GM18526 (cell line): ENCODE data around the gene PDE4C.

Source experiments
- POLR2A ChIP-seq: IDR thresholded peaks from 3 replicates; pipeline ENCODE4 v1.6.1; 2011; ENCODE audit not compliant: insufficient read length; ENCODE audit errors: extremely low read depth

PDE4C gene

DNA sequence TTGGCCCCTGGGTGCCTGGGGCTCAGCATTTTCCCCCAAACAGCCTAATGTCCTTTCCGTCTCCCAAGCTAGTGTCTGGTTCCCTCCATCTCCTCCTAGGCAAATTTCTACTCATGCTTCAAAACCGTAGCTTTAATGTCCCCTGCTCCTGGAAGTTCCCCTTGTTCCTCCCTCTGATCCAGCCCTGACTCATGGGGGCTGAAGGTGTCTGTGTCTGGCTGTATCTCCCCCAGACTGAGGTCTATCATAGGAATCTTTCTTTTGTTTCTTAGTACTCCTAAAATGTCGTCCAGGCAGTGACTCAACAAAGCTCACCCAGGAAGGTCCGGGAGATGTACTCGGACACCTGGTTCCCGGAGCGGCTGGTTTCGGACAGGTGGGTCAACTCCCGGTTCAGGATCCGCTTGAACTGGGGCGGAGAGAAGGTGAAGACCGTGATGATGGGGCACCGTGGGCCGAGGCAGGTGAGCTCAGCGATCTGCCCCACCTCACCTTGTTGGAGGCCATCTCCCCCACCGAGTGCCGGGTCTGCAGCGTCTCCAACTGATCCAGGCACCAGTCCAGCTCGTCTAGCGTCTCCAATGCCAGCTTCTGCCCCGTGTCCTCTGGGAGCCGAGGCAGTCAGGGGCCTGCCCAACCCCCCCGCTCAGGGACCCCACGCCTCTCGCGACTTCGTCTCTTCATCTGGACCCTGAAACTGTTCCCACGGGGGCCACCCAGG lies 6.2 kb downstream of the PDE4C start:
- TF ChIP-seq POLR2A: no peak

DNA sequence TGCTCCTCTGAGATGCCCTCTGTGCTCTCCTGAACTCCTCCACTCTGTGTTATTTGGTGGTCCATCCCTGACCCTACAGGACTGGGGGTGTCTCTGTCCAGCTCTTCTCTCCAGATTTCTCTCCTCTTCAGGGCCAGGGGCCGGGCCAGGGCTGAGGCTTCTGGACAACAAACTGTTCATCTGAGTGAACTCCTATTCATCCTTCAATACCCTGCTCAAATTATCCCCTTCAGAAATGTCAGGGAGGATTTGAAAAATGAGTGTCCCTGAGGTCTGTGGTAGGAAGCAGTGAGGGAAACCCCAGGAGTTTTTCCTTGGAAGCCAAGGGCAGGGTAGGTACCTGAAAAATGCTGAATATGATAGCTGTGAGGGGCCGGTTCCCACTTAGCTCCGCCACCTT lies 7.6 kb downstream of the PDE4C start:
- no peak for TF ChIP-seq POLR2A

DNA sequence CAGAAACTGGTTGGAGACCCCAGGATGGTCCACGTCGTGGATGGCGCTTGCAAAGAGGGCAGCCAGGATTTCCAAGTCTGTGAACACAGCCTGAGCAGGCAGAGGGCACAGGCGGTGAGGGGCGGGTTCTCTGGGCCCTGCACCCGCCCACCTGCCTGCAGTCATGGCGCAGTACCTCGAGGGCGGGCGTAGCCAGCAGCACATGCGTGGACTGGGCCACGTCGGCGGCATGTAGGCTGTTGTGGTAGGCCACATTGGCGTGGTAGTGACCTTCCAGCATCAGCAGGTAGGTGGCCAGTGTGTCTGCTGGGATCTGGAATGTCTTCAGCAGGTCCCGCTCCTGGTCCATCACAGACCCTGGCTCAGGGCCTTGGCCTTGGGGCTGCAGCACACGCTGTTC lies 8.1 kb downstream of the PDE4C start:
- no peak for TF ChIP-seq POLR2A

DNA sequence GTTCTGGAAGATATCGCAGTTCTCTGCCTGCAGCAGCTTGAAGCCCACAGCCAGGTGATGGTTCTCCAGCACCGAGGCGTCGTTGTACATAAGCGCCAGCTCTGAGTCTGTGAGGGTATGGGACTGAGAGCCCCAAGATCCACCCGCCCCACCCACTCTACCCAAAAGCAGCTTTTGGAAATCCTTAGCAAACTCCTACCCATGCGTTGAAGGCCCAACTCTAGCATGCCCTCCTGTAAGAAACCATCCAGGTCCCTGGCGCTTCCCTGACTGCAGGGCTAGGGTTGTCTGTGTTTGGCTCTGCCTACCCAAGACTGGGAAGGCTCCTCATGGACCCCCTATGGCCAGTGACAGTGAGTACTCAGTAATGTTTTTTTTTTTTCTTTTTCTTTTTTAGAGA lies 9.4 kb downstream of the PDE4C start:
- TF ChIP-seq POLR2A: no peak

DNA sequence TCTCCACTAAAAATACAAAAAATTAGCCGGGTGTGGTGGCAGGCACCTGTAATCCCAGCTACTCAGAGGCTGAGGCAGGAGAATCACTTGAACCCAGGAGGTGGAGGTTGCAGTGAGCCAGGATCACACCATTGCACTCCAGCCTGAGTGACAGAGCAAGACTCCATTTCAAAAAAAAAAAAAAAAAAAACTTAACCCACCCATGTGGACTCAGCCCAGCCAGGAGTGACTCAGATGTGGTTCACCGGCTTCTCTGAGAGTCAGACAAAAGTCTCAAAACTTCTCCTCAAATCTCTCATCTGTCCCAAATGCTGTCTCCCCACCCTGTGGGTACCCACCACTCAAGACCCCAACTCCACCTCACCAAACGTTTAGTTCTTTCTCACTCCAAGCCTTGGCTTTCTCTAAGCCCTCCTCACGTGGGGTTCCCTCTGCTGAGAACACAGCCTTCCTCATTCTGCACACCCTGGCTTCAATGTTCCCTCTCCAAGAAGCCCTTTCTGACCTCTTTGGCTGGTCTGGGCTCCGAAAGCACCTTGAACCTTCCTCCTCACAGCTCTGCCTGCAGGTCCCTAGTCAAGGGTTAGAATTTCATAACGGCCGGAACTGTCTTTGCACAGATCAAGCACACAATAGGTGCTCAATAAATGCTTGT lies 11.3 kb downstream of the PDE4C start:
- no peak for TF ChIP-seq POLR2A

DNA sequence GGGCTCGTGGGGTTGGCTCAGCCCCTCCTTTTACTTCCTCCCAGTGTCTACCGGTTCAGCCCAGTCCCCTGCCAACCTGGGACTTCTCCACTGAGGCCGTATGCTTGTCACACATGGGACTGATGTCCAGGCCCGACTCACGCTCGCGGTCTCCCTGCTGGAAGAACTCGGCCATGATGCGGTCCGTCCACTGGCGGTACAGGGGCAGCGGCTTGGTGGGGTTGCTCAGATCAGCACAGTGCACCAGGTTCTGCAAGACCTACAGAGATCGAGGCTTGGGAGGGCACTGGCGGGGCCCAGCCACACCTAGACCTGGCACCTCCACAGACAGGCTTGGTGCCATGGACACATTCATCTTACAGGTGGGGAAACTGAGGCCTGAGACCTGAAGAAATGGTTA lies 14.6 kb downstream of the PDE4C start:
- TF ChIP-seq POLR2A: no peak

DNA sequence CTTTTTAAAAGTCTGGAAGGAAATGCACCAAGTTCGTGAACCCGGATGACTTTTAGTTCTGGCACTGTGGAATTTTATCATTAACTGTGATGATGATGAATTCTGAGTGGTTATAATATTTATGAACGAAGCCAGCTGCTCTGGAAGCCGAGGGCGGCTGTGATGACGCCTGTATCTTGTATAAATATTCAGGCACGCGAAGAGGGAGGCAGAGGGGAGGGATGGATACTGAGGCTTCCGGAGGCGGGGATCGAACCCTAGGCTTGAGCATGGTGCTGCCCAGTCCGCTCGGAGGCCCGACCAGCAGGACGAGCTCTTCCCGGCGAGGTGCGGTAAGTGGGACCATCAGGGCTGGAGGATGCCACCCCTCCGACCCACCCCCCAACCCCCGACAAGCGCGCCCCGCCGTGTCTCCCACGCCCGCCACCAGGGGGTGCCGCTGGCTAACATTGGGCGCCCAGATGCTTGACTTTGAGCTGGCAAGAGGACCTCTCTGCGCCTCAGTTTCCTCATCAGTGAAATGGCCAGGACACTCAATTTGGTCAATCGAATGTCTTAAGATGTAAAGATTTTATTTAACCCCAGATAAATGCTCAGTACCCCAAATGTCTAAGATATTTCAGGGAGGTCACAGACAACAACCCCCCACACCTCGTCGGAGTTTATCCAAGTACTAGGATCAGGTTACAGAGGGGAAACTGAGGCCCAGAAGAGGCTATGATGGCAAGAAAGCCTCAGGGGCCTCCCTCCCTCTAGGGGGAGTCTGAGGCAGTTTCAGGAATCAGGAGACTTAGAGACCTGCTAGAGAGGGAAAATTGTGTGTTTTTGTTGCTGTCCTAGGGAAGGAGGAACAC lies 17.9 kb downstream of the PDE4C start:
- TF ChIP-seq POLR2A: no peak

DNA sequence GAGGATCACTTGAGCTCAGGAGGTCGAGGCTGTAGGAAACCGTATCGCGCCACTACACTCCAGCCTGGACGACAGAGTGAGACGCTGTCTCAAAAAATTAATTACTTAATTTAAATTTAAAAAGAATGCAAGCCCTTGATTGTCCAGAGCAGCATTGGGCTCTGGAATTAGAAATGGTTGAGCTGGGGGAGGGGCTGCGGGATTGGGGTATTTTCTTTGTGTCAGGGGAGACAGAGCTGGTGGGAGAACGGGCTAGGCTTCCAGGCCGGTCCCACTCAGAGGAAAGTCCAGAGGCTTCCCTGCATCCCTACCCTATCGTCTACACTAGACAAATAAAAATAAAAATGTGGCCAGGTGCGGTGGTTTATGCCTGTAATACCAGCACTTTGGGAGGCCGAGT lies 20.2 kb downstream of the PDE4C start:
- no peak for TF ChIP-seq POLR2A

DNA sequence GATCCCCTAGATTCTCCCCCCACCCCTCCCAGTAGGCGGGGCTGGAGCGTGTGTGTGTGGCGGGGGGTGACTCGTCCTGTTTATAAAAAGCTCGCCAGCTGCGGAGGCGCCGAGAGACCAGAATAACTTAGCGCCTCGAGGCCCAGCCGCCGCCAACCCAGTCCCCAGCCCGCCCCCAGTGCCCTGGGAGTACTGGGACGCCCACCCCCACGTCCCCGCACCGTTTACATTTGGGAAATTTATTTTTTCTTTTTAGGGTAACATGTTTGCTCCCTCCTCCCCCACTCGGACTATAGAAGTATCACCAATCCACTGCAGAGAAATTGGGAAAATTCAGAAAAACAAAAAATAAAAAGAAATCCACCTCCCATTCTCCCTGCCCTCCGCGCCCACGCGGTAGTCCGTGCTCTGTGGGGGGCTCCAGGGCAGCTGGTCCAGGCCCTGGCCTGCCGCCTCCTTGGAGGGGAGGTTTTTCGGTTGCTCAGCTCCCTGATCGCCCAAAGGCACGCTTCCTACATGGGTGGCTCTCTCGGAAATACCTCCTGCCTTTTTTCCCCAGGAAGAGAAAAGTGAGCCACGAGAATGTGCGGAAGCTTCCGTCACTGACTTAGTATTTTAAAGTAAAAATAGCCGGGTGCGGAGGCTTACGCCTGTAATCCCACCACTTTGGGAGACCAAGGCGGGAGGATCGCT lies 20.9 kb downstream of the PDE4C start:
- TF ChIP-seq POLR2A: no peak

DNA sequence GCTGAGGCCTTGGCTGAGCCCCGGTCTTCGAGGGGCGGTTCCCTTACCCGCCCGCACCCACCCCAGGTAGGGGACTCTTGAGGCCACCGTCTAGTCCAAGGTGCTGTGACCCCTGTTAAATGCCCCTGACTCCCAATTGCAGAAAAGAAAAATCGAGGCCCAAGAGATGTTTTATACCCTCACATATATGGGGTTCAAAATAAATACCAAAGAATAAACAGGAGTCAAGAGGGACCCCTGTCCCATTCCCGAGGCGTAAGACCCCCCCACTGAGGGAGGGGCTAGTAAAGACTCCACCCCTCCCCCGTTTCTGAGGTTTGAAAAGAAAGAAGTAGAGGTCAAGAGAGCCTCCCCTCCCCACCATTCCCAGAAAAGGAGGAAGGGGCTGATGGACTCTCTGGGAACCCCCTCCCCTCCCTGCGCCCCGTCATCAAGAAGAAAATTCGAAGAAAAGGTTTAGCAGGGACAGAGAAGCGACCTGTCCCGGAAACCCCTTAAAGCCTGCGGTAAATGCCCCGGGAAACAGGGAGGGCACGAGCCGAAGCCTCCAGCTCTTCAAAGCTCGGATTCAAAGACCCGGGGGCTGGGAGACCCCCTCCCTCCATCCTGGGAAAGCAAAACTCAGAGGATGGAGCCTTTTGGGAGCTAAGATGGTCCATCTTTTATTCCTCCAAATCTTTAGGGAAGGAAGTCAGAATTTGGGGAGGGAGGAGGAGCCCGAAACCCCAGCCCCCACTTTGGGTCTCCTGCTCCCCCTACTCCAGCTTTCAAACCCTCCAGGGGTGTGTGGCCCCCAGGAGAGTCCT lies 21.6 kb downstream of the PDE4C start:
- no peak for TF ChIP-seq POLR2A

DNA sequence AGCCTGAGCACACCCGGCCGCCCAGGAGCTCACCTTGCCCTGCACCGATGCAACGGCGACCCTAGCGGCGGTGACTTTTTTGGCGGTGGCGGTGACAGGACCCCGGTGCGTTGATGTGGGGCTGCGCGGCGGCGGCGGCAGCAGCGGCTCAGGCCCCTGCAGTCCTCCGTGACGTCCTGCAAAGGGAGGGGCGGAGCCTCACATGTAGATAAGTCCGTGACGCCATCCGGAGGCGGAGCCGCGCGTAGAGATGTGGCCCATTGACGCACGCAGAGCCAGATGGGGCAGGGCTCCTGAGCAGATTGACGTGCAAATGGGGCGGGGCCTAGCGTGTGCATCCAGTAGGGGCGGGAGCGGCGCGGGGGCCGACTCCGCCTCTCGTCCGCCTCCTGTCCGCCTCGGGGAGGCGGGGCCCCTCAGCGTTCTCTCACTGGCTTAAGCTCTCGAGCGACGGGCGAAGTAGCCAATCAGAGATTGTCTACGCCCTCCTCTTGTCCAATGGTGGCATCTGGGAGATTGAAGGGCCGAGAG lies 22.3 kb downstream of the PDE4C start, which contains the start of gene RAB3A:
Gene RAB3A, minus strand, starts transcription at position 180 of the 531 bp plus-strand sequence. CDS start 1,302 bp downstream, outside the sequence.
- peak; percentile 34 for TF ChIP-seq POLR2A

DNA sequence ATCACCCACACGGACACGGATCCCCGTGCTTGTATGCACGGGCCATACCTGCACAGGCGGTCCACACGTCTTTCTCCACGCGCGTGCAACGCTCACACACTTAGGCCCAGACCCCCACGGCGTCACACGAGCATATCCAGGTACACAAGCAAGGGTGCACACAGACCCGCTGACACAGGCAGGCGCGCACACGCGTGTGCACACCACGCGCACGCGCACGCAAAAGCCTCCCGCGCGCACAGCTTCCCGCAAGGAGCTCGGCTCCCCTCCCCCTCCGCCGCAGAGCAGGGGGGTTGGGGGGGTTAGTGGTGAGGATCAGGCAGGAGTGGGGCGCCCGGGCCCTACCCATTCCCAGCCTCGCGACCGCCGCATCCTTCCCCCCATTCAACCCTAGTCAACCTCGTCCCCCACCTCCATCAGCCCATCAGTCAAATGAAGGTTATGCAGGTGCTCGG lies 22.8 kb downstream of the PDE4C start:
- TF ChIP-seq POLR2A: no peak

DNA sequence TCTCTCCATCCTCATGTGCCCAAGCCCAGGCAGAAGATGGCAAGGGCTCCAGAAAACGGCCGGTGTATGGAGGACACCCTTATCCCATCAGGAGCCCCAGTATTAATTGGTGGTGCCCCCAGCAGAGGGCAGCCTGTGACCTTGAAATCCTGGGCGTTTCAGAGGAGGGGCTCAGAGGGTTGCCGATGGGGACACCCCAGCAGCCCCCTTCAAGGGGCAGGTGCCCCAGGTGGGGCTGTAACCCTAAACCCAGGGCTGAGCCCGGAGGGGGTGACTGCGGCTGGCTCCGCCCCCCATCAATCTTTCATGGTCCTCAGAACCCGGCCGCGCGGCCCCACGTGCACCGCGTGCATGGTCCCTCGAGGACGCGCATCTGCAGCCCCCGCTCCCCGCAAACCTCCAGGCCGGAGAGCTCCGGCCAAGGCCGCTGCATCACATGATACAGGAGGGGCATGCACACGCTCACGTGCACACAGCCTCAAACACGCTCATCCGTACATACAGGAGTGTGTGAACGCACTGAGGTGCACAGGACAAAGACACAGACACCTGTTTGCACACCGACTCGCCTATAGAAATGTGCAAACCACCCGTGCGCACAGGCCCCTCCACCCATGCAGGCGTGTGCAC lies 23.3 kb downstream of the PDE4C start:
- TF ChIP-seq POLR2A: no peak

DNA sequence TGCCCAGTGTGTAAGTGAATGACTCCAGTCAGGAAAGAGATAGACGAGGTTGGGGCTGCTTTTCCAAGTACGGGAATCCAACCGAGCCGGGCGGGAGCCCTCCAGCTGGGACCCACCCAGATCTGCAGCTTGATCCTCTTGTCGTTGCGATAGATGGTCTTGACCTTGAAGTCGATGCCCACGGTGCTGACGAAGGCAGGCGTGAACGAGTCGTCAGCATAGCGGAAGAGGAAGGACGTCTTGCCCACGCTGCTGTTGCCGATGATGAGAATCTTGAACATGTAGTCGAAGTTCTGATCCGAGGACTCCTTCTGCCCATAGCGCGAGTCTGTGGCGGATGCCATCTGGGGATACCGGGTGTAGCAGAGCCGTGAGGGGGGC lies 23.9 kb downstream of the PDE4C start:
- TF ChIP-seq POLR2A: no peak
